ENCODE results near the gene SORL1. TPM values are rescaled to one million over a fixed set of nuclear protein-coding genes. Genes with fewer than 3 reads are reported as not detected.
A peak's percentile ranks its signal among the peaks of the same experiment; 100 is the strongest.

SORL1 gene
- total and polyA plus RNA-seq, 9 of the 15 experiments (the other 6 are each of a cell fraction or from before 2014, with no cell fraction given) = 0.01 to 0.66 TPM; not detected in 7

DNA sequence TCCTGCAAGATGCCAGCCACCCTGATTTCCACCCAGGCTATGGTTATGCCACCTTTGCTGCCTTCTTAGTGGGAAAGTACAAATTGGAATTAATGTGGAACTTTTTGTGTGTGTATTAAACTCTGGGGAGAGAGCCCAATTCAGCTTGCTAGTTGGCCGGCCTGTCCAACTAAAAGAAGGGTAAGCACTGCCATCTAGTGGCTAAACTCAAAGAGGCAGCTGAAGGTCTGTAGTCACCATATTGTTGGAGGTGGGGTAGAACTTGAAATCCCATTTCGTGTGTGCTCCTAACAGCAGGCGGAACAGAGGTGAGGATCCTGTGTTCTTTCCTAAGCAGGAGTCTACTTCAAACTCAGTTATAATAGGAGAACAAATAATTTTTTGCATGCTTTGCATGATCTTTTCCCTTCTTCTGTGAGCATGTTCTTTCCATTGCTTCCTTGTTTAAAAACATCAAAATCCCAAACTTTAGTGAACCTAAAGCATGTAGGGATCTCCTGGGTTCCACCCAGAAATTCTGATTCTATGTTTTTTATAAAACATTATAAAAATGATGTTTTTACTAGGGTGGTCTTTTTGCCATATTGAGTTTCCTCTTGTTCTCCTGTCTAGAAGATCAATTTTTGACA lies 139.4 kb downstream of the SORL1 start:
- Histone ChIP-seq H3K36me3 (ENCODE audit: control insufficient read depth, insufficient read depth, low read length) (no peaks in the 10 kb centered on the region), H3K27me3 (ENCODE audit: control insufficient read depth in 2 of 2, insufficient read depth in 2 of 2, low read length in 2 of 2) (peaks cover 0 to 20% of the 10 kb centered on the region in 2 experiments; a peak in 4 of 5 replicates), H3K79me2 (ENCODE audit: control insufficient read depth, insufficient read depth, low read length) (no peaks in the 10 kb centered on the region), H3K9me1 (ENCODE audit: control insufficient read depth, insufficient read depth, low read length) (no peaks in the 10 kb centered on the region), H3K9ac (ENCODE audit: insufficient read depth in 1 of 2, low read depth in 2 of 2, low read length in 2 of 2) (no peak overlapping the region), H2AFZ (ENCODE audit: low read depth, low read length) (no peak overlapping the region), H3K9me3 (replicated peaks; ENCODE audit: control insufficient read depth, insufficient read depth, low read depth, low read length) (no peaks in the 10 kb centered on the region), H3K27ac (ENCODE audit: extremely low read depth, low read depth, low read length) (no peak overlapping the region), H3K4me2 (ENCODE audit: insufficient read depth, low read length) (no peak overlapping the region), H3K4me1 (replicated peaks in 1 of 2; ENCODE audit: control insufficient read depth in 2 of 2, insufficient read depth in 2 of 2, low read length in 2 of 2) (peaks cover 0 to 2% of the 10 kb centered on the region in 2 experiments; a peak in 2 of 5 replicates), H4K20me1 (replicated peaks; ENCODE audit: control insufficient read depth, insufficient read depth, low read length) (no peaks in the 10 kb centered on the region; the same call in 1 of the 2 replicates), H3K4me3 (no peak overlapping the region)
- ATAC-seq (peak; percentile 95), FAIRE-seq (peak; percentile 90), DNase-seq (ENCODE audit: extremely low read depth in 1 of 4, low spot score in 3 of 4) (peak; percentile 63 to 75 (median 70))
- ChIA-PET POLR2A (no interaction called here), CTCF (ENCODE audit: low intra/inter-chr PET ratio) (interaction anchor here (0.6 to 1.5 kb wide), 4 partner anchors 342 to 1356 kb away, joined by 3 to 5 read pairs (median 4); partner anchors contain the start of gene GRIK4)
- BruUV-seq (replicated peaks) = no TSS peak
- intact Hi-C loops (cut with micrococcal nuclease) = loop anchor here (1.0 to 10.0 kb wide), 7 partner anchors 137 to 1080 kb away; partner anchors contain the start of genes GRIK4, SORL1 and SORL1-AS1
- WGBS (ENCODE audit: insufficient coverage, low coverage, missing lambda C conversion rate) = 0% methylated on average over 3 of the region's 3 CpGs
- in situ Hi-C loops (cut with MboI) = loop anchor here (10.0 kb wide), 3 partner anchors 267 to 1067 kb away; no protein-coding TSS in a partner anchor
- TF ChIP-seq, protein P1, sequence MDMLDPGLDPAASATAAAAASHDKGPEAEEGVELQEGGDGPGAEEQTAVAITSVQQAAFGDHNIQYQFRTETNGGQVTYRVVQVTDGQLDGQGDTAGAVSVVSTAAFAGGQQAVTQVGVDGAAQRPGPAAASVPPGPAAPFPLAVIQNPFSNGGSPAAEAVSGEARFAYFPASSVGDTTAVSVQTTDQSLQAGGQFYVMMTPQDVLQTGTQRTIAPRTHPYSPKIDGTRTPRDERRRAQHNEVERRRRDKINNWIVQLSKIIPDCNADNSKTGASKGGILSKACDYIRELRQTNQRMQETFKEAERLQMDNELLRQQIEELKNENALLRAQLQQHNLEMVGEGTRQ (CRISPR knock-in tag; IDR thresholded peaks at IDR 0.05) = no peak
- TF ChIP-seq, protein P2, sequence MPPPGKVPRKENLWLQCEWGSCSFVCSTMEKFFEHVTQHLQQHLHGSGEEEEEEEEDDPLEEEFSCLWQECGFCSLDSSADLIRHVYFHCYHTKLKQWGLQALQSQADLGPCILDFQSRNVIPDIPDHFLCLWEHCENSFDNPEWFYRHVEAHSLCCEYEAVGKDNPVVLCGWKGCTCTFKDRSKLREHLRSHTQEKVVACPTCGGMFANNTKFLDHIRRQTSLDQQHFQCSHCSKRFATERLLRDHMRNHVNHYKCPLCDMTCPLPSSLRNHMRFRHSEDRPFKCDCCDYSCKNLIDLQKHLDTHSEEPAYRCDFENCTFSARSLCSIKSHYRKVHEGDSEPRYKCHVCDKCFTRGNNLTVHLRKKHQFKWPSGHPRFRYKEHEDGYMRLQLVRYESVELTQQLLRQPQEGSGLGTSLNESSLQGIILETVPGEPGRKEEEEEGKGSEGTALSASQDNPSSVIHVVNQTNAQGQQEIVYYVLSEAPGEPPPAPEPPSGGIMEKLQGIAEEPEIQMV (tag; conservative IDR thresholded peaks at IDR 0.05; ENCODE audit: low read depth) = no peak
- TF ChIP-seq SMC3 (conservative IDR thresholded peaks at IDR 0.05; ENCODE audit: insufficient read depth, low read depth, low read length) (peak; percentile 66), RAD21 (CRISPR knock-in tag; conservative IDR thresholded peaks at IDR 0.05 in 1 of 2, IDR thresholded peaks at IDR 0.05 in 1 of 2) (peak; percentile 75 to 84), SMARCA4 (IDR thresholded peaks at IDR 0.05) (no peak), TEAD1 (CRISPR knock-in tag; IDR thresholded peaks at IDR 0.05) (no peak)
- TF ChIP-seq, protein P3, sequence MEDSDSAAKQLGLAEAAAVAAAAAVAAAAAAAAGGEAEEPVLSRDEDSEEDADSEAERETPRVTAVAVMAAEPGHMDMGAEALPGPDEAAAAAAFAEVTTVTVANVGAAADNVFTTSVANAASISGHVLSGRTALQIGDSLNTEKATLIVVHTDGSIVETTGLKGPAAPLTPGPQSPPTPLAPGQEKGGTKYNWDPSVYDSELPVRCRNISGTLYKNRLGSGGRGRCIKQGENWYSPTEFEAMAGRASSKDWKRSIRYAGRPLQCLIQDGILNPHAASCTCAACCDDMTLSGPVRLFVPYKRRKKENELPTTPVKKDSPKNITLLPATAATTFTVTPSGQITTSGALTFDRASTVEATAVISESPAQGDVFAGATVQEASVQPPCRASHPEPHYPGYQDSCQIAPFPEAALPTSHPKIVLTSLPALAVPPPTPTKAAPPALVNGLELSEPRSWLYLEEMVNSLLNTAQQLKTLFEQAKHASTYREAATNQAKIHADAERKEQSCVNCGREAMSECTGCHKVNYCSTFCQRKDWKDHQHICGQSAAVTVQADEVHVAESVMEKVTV (CRISPR knock-in tag; IDR thresholded peaks at IDR 0.05) = 0 out of 2 replicates have a peak, but pooled peaks have one; percentile 26
- TF ChIP-seq, protein P4, sequence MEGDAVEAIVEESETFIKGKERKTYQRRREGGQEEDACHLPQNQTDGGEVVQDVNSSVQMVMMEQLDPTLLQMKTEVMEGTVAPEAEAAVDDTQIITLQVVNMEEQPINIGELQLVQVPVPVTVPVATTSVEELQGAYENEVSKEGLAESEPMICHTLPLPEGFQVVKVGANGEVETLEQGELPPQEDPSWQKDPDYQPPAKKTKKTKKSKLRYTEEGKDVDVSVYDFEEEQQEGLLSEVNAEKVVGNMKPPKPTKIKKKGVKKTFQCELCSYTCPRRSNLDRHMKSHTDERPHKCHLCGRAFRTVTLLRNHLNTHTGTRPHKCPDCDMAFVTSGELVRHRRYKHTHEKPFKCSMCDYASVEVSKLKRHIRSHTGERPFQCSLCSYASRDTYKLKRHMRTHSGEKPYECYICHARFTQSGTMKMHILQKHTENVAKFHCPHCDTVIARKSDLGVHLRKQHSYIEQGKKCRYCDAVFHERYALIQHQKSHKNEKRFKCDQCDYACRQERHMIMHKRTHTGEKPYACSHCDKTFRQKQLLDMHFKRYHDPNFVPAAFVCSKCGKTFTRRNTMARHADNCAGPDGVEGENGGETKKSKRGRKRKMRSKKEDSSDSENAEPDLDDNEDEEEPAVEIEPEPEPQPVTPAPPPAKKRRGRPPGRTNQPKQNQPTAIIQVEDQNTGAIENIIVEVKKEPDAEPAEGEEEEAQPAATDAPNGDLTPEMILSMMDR (IDR thresholded peaks at IDR 0.05 in 2 of 3, conservative IDR thresholded peaks at IDR 0.05 in 1 of 3; ENCODE audit: insufficient read depth in 2 of 3, low read depth in 1 of 3, low read length in 3 of 3) = peak; percentile 73 to 85 (median 74)
